HG02763 (cell line): Measurements from ENCODE around the gene TRPM4.
"Not testable (repeated sequence)": the region's sequence is repeated elsewhere in the genome, so short reads cannot be mapped to it uniquely, and the experiment has no call there.

Source experiments
- ATAC-seq: cut with Tn5 transposase; IDR thresholded peaks from one replicate; pipeline ENCODE4 v1.9.1; 2021; ENCODE audit warnings: mild to moderate bottlenecking, moderate library complexity; ENCODE audit not compliant: unreplicated experiment

The TRPM4 gene

GRCh38 chr19:49150106-49150943, 7.3 kb upstream of the TRPM4 start:
- no peak for ATAC-seq

- no peak for ATAC-seq
These were observed 6.7 kb upstream of the TRPM4 start for GRCh38 chr19:49150944-49151243.

- no peak for ATAC-seq
These were observed 6.1 kb upstream of the TRPM4 start for GRCh38 chr19:49151267-49152118.

GRCh38 chr19:49152119-49152550, 5.5 kb upstream of the TRPM4 start:
- no peak for ATAC-seq

- ATAC-seq, result no peak
These were observed 4.3 kb upstream of the TRPM4 start for GRCh38 chr19:49153167-49153809.

- ATAC-seq, result no peak
These were observed 3.3 kb upstream of the TRPM4 start for GRCh38 chr19:49154279-49154678.

- no peak for ATAC-seq
These were observed 2.4 kb upstream of the TRPM4 start, which contains the start of gene HRC for GRCh38 chr19:49155005-49155819. Gene HRC, minus strand, starts transcription at chr19:49155396. Its CDS starts 159 bp downstream, at chr19:49155237.

- ATAC-seq, result no peak
These were observed 1.7 kb upstream of the TRPM4 start for GRCh38 chr19:49155820-49156346.

GRCh38 chr19:49160450-49161189, 3.0 kb downstream of the TRPM4 start:
- no peak for ATAC-seq

GRCh38 chr19:49161987-49162386, 4.4 kb downstream of the TRPM4 start:
- no peak for ATAC-seq

- ATAC-seq, result no peak
These were observed 7.6 kb downstream of the TRPM4 start for GRCh38 chr19:49165111-49165750.

- no peak for ATAC-seq
These were observed 8.3 kb downstream of the TRPM4 start for GRCh38 chr19:49165865-49166301.

GRCh38 chr19:49167857-49168409, 10.3 kb downstream of the TRPM4 start:
- no peak for ATAC-seq

- no peak for ATAC-seq
These were observed 10.8 kb downstream of the TRPM4 start for GRCh38 chr19:49168421-49168820.

- ATAC-seq, result no peak
These were observed 15.6 kb downstream of the TRPM4 start for GRCh38 chr19:49173198-49173597.

GRCh38 chr19:49180659-49181058, 23.1 kb downstream of the TRPM4 start:
- no peak for ATAC-seq

GRCh38 chr19:49182010-49182847, 24.6 kb downstream of the TRPM4 start:
- not testable (repeated sequence) for ATAC-seq

- no peak for ATAC-seq
These were observed 25.3 kb downstream of the TRPM4 start for GRCh38 chr19:49182848-49183375.
